B cell (primary cell): Measurements from ENCODE around the gene PLD1. TPM values are rescaled to one million over a fixed set of nuclear protein-coding genes. Genes with fewer than 3 reads are reported as not detected.

ENCODE experiments used
- ATAC-seq: fragments of 200-7000 bp; cut with Tn5 transposase; one replicate; pipeline ENCODE4 v1.10.0; 2021; ENCODE audit warnings: low read depth, mild to moderate bottlenecking, moderate number of reproducible peaks, moderate library complexity
- CTCF ChIA-PET: fragments of 350-600 bp; sonication (Branson Sonifier 250); formaldehyde crosslinking; loops from one replicate; lab custom pipeline; 2021; ENCODE audit warnings: antibody characterized with exemption, inconsistent platforms; lab: Charles Lee
- POLR2A ChIA-PET: fragments of 350-600 bp; sonication (Branson Sonifier 250); formaldehyde crosslinking; loops from one replicate; lab custom pipeline; 2021; ENCODE audit warnings: antibody characterized with exemption; lab: Charles Lee
- DNase-seq: peaks from one replicate; pipeline ENCODE4 v3.0.0; 2013
- H2AFZ ChIP-seq: 2 replicates; pipeline ENCODE4 v1.6.1; 2012; ENCODE audit warnings: mild to moderate bottlenecking, low read depth, low read length; ENCODE audit not compliant: insufficient read depth, poor library complexity, severe bottlenecking
- H3K27ac ChIP-seq, 2 donors: 1 replicate in 1 of 2; 2 replicates in 1 of 2; pipeline ENCODE4 v1.5.1; 2012 to 2013; ENCODE audit warnings: low read length in 2 of 2, mild to moderate bottlenecking in 2 of 2, moderate library complexity in 1 of 2
- H3K27me3 ChIP-seq, 4 experiments: fragments of 200-600 bp in 1 of 4; sonication (generic) in 1 of 4; replicated peaks in 1 of 4; 1 replicate in 2 of 4; 2 replicates in 2 of 4; pipeline versions ENCODE4 v1.6.1 to v1.7.0; 2013 to 2016; ENCODE audit warnings: low read length in 3 of 4, mild to moderate bottlenecking in 2 of 4, mixed read lengths in 1 of 4, moderate library complexity in 1 of 4; ENCODE audit not compliant: insufficient read depth in 4 of 4, control insufficient read depth in 3 of 4; ENCODE audit errors: control extremely low read depth in 1 of 4
- H3K36me3 ChIP-seq, 2 experiments: replicated peaks in 1 of 2; 1 replicate in 1 of 2; 2 replicates in 1 of 2; pipeline versions ENCODE4 v1.6.1 to v1.7.1; 2013; ENCODE audit warnings: low read length in 1 of 2; ENCODE audit not compliant: insufficient read depth in 2 of 2, control insufficient read depth in 1 of 2; ENCODE audit errors: control extremely low read depth in 1 of 2, extremely low read depth in 1 of 2
- H3K4me1 ChIP-seq, 2 donors: fragments of 200-600 bp in 1 of 2; sonication (generic) in 1 of 2; 1 replicate in 1 of 2; 2 replicates in 1 of 2; pipeline versions ENCODE4 v1.5.1 to v1.6.1; 2013 to 2017; ENCODE audit warnings: low read length in 2 of 2; ENCODE audit not compliant: control insufficient read depth in 2 of 2, insufficient read depth in 2 of 2
- H3K4me2 ChIP-seq: replicated peaks from 2 replicates; pipeline ENCODE3; 2012; ENCODE audit warnings: mild to moderate bottlenecking, low read depth, low read length; ENCODE audit not compliant: poor library complexity, severe bottlenecking
- H3K4me3 ChIP-seq, 5 experiments: fragments of 200-600 bp in 1 of 5; sonication (generic) in 1 of 5; 1 replicate in 3 of 5; 2 replicates in 2 of 5; pipeline versions ENCODE4 v1.5.1 to v1.7.0; 2011 to 2016; ENCODE audit warnings: low read length in 4 of 5, mild to moderate bottlenecking in 4 of 5, low read depth in 2 of 5, control low read depth in 1 of 5, moderate library complexity in 1 of 5; ENCODE audit not compliant: insufficient read depth in 1 of 5; ENCODE audit errors: control extremely low read depth in 1 of 5, extremely low read depth in 1 of 5
- H3K79me2 ChIP-seq: fragments of 200-600 bp; sonication (generic); one replicate; pipeline ENCODE4 v1.6.0; 2016; ENCODE audit warnings: low read length; ENCODE audit not compliant: control insufficient read depth, insufficient read depth
- H3K9ac ChIP-seq: fragments of 200-600 bp; sonication (generic); 2 replicates; pipeline ENCODE4 v1.6.1; 2017; ENCODE audit warnings: mild to moderate bottlenecking, low read length, moderate library complexity
- H3K9me3 ChIP-seq, 3 donors: one replicate each; pipeline versions ENCODE4 v1.6.1 to v1.7.1; 2013; ENCODE audit warnings: low read length in 2 of 3; ENCODE audit not compliant: control insufficient read depth in 2 of 3, insufficient read depth in 1 of 3; ENCODE audit errors: control extremely low read depth in 1 of 3
- H4K20me1 ChIP-seq: 2 replicates; pipeline ENCODE4 v1.6.0; 2012; ENCODE audit warnings: mild to moderate bottlenecking, low read length; ENCODE audit not compliant: insufficient read depth, control insufficient read depth, poor library complexity, severe bottlenecking
- H3K27ac Mint-ChIP-seq: one replicate; pipeline ENCODE4 v1.8.0; 2021; ENCODE audit warnings: mixed read lengths
- H3K27me3 Mint-ChIP-seq: one replicate; pipeline ENCODE4 v1.8.0; 2021; ENCODE audit warnings: mixed read lengths
- H3K4me1 Mint-ChIP-seq: one replicate; pipeline ENCODE4 v1.8.0; 2021; ENCODE audit warnings: mixed read lengths
- H3K4me3 Mint-ChIP-seq: one replicate; pipeline ENCODE4 v1.8.0; 2021; ENCODE audit warnings: mixed read lengths
- H3K9me3 Mint-ChIP-seq: one replicate; pipeline ENCODE4 v1.8.0; 2022; ENCODE audit warnings: mixed read lengths; ENCODE audit not compliant: insufficient read depth
- EZH2 ChIP-seq: IDR thresholded peaks from 2 replicates; pipeline ENCODE4 v1.6.1; 2012; ENCODE audit warnings: borderline replicate concordance, low read depth, mild to moderate bottlenecking, moderate library complexity, low read length; ENCODE audit not compliant: insufficient read depth, poor library complexity, severe bottlenecking
- WGBS: methylation state at CpG from one replicate; pipeline ENCODE4 v1.1.5; 2013; ENCODE audit warnings: missing lambda C conversion rate; ENCODE audit not compliant: insufficient coverage; 5-methylcytosine and 5-hydroxymethylcytosine counted together
- intact Hi-C: fragments of 100-400 bp; cut with micrococcal nuclease; formaldehyde crosslinking; loops from one replicate; pipeline ENCODE4 v1.10.0; 2022
- polyA plus RNA-seq: library from polyadenylated mRNA; depleted of rRNA; stranded (reverse); fragments of >200 nt; gene quantifications from 2 replicates; pipeline ENCODE4 v1.2.3, GENCODE V29; 2012
- total RNA-seq, 2 donors: library from RNA; stranded (reverse); fragments of 120-200 nt in 1 of 2; gene quantifications; 1 replicate in 1 of 2; 2 replicates in 1 of 2; pipeline versions ENCODE4 v1.2.3 to v1.2.4, GENCODE V29; 2013 to 2022
- TF ChIP-seq, protein P1 (sequence below): fragments of 200-600 bp; IDR thresholded peaks from one replicate; pipeline ENCODE4 v1.8.0; 2022; ENCODE audit warnings: antibody characterized with exemption, mild to moderate bottlenecking

Gene PLD1
- total and polyA plus RNA-seq, 2 donors (not counting 1 experiment from before 2014, with no cell fraction given) = 0.24 to 0.52 TPM

DNA sequence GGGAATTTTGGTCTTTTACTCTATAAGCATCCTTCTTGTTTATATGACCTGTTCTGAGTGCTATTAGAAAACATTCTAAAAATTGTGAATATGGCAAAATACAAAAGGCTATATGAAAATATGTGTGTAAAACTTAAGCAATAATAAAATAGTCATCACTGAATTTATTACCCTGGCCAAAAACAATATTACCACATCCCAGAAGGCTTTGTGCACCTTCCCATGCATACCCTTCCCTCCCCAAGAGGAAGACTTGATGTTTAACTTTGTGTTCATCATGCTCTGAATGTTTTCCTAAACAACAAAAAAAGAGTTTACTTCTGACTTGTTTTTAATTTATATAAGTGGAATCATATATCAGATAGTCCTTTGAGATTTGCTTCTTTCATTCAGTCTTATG, 195.0 kb downstream of the PLD1 start:
- Histone ChIP-seq H3K4me3 (no peak overlapping the region), H3K27me3 (no peaks in the 10 kb centered on the region), H3K4me2 (no peak overlapping the region), H3K79me2 (no peaks in the 10 kb centered on the region), H4K20me1 (no peaks in the 10 kb centered on the region), H3K36me3 (no peaks in the 10 kb centered on the region), H3K9me3 (no peaks in the 10 kb centered on the region), H3K27ac (no peak overlapping the region), H2AFZ (no peak overlapping the region), H3K4me1 (no peaks in the 10 kb centered on the region), H3K9ac (no peak overlapping the region)
- DNase-seq = no peak
- no peak overlapping the region for H3K27ac Mint-ChIP-seq
- H3K4me3 Mint-ChIP-seq = no peak overlapping the region
- H3K9me3 Mint-ChIP-seq = no peaks in the 10 kb centered on the region
- ATAC-seq = no peak
- POLR2A ChIA-PET = no interaction called here
- peaks cover 11% of the 10 kb centered on the region for H3K27me3 Mint-ChIP-seq
- intact Hi-C loops = loop anchor here (10.0 kb wide), 1 partner anchor 730 kb away; no protein-coding TSS in a partner anchor
- CTCF ChIA-PET = interaction anchor here (1.5 kb wide), 1 partner anchor 36 kb away, joined by 4 read pairs; no protein-coding TSS in a partner anchor
- no peak for TF ChIP-seq EZH2
- TF ChIP-seq, protein P1, sequence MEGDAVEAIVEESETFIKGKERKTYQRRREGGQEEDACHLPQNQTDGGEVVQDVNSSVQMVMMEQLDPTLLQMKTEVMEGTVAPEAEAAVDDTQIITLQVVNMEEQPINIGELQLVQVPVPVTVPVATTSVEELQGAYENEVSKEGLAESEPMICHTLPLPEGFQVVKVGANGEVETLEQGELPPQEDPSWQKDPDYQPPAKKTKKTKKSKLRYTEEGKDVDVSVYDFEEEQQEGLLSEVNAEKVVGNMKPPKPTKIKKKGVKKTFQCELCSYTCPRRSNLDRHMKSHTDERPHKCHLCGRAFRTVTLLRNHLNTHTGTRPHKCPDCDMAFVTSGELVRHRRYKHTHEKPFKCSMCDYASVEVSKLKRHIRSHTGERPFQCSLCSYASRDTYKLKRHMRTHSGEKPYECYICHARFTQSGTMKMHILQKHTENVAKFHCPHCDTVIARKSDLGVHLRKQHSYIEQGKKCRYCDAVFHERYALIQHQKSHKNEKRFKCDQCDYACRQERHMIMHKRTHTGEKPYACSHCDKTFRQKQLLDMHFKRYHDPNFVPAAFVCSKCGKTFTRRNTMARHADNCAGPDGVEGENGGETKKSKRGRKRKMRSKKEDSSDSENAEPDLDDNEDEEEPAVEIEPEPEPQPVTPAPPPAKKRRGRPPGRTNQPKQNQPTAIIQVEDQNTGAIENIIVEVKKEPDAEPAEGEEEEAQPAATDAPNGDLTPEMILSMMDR = no peak
- no peaks in the 10 kb centered on the region for H3K4me1 Mint-ChIP-seq

DNA sequence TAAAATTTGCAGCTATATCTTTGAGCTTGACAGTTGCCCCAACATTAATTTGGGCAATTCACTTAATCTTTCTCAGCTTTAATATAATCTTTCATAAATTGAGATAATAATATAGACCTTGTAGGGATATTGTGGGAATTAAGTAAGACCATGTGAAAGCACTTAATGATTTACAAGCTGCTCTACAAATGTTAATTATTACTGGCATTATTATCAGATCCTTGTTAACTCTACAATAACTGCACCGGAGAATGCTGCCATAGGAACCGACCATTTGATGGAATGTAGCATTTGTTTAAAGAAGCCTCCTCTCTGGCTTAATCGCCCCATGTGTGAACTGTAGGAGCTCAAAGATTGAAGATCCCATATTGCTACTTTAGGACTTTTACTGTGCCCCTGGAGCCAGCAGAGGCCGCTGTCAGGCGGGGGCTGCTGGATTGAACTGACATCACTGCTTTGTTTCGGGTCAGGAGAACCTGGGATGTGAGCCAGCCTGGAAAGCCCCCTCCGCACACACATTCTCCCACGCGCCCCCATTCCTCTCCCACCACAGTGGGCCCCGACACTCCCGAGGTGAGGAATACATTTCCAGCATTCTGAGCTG, 195.9 kb downstream of the PLD1 start:
- Histone ChIP-seq H2AFZ (no peak overlapping the region), H3K4me2 (no peak overlapping the region), H3K79me2 (no peaks in the 10 kb centered on the region), H4K20me1 (no peaks in the 10 kb centered on the region), H3K4me3 (no peak overlapping the region), H3K27me3 (no peaks in the 10 kb centered on the region), H3K9me3 (no peaks in the 10 kb centered on the region), H3K9ac (no peak overlapping the region), H3K4me1 (no peaks in the 10 kb centered on the region), H3K27ac (no peak overlapping the region), H3K36me3 (no peaks in the 10 kb centered on the region)
- 66% methylated on average over 5 of the region's 11 CpGs for WGBS
- Mint-ChIP-seq H3K27me3 (peaks cover 11% of the 10 kb centered on the region), H3K9me3 (no peaks in the 10 kb centered on the region), H3K4me3 (no peak overlapping the region), H3K4me1 (no peaks in the 10 kb centered on the region), H3K27ac (no peak overlapping the region)
- POLR2A ChIA-PET = no interaction called here
- CTCF ChIA-PET = interaction anchor here (0.6 to 1.5 kb wide), 2 partner anchors 37 to 726 kb away, joined by 3 to 4 read pairs; no protein-coding TSS in a partner anchor
- TF ChIP-seq EZH2 = no peak
- TF ChIP-seq, protein P1 = no peak
- intact Hi-C loops = loop anchor here (10.0 kb wide), 1 partner anchor 730 kb away; no protein-coding TSS in a partner anchor
- ATAC-seq (no peak), DNase-seq (no peak)
